ENCODE measurements around the gene ZNF618.
"Not testable (repeated sequence)": the region's sequence is repeated elsewhere in the genome, so short reads cannot be mapped to it uniquely, and the experiment has no call there.

Gene ZNF618

DNA sequence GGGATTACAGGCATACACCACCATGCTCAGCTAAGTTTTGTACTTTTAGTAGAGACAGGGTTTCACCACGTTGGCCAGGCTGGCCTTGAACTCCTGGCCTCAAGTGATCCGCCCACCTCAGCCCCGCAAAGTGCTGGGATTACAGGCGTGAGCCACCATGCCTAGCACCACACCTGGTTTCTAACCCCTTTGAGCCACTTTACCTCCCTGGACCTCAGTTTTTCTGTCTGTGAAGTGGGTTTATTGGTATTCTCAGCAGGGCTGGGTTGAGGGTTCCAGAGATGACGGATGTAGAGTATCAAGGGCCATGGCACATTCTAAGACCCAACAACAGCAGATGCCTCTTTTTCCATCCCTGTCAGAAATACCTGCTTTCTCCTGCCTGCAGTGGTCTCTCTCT lies 163.4 kb downstream of the ZNF618 start:
- no peak for DNase-seq (ENCODE audit: low read depth)

- not testable (repeated sequence) for DNase-seq (ENCODE audit: low read depth)
Measured at GRCh38 chr9:114043660-114044059, 167.6 kb downstream of the ZNF618 start.

GRCh38 chr9:114046237-114046755 lies 170.2 kb downstream of the ZNF618 start:
- no peak for DNase-seq (ENCODE audit: low read depth)

- peak; percentile 40 for DNase-seq (ENCODE audit: low read depth)
Measured at GRCh38 chr9:114046875-114047274, 170.8 kb downstream of the ZNF618 start.

DNA sequence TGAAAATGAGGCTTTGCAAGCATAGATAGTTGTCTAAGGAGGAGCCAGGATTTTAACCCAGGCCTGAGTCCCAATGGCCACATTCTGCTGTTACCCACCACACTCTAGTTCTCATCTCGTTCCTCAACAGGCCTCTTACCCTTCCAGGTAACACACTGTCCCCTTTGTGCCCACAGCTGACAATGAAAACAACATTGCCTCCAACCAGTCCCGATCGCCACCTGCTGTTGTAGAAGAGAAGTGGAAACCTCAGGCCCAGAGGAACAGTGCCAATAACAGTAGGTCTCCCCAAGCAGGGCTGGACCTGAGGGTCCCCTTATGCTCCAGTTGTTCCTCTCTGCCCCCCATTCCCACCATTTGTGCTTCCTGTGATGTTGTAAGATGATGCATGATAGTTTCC lies 171.6 kb downstream of the ZNF618 start:
- no peak for DNase-seq (ENCODE audit: low read depth)

DNA sequence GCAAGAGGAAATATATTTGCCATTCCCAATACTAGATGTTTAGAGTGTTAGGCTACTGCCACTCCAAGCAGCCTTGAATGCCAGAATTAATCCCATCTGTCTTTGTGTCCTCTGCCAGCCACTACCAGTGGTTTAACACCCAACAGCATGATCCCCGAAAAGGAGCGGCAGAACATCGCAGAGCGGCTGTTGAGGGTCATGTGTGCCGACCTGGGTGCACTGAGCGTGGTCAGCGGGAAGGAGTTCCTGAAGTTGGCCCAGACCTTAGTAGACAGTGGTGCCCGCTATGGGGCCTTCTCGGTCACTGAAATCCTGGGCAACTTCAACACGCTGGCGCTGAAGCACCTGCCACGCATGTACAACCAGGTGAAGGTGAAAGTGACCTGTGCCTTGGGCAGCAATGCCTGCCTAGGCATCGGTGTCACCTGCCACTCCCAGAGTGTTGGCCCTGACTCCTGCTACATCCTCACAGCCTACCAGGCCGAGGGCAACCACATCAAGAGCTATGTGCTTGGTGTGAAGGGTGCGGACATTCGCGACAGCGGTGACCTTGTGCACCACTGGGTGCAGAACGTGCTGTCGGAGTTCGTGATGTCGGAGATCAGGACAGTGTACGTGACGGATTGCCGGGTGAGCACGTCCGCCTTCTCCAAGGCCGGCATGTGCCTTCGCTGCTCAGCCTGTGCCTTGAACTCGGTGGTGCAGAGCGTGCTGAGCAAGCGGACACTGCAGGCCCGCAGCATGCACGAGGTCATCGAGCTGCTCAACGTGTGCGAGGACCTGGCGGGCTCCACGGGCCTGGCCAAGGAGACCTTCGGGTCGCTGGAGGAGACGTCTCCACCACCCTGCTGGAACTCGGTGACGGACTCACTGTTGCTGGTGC lies 172.7 kb downstream of the ZNF618 start:
- DNase-seq (ENCODE audit: low read depth), result no peak

GRCh38 chr9:114049441-114050225 lies 173.5 kb downstream of the ZNF618 start:
- no peak for DNase-seq (ENCODE audit: low read depth)

GRCh38 chr9:114050226-114050568 lies 174.1 kb downstream of the ZNF618 start:
- no peak for DNase-seq (ENCODE audit: low read depth)

- no peak for DNase-seq (ENCODE audit: low read depth)
Measured at GRCh38 chr9:114050646-114051045, 174.5 kb downstream of the ZNF618 start.

DNA sequence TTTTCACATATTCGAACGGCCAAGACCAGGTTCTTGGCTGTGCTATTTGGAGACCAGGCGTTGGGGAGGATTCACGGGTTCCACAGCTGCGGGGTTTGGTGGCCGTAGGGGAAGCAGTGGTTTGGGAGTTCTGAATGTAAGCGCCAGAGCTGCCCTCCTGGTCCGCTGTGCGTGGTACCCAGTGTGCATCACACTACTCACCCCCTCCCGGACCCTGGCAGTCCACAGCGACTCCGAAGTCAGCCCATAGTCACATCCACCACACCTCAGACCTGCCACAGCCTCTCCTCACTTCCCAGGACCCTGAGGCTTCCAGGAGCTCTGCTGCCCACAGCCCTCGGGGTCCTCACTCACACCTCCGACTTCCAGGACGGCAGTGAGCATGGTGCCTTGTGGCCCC lies 175.2 kb downstream of the ZNF618 start:
- DNase-seq (ENCODE audit: low read depth), result no peak

DNA sequence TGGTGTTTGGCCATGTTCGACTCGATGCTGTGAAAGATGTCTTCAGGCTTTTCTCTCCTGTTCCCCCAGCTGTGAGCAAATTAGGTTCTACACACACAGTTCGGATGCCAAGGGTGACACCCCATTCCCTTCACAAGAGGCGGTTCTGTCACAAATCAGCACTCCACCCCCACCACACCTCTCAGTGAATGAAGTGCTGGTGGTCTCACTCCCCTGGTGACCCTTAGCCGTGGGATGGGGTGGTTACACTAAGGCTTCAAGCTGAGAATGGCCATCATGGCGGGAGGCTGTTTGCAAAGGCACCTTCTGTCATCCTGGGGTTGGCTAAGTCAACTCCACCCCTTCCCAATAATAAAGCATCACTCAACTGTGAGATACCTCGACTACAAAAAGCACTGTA lies 175.6 kb downstream of the ZNF618 start:
- DNase-seq (ENCODE audit: low read depth), result no peak

DNA sequence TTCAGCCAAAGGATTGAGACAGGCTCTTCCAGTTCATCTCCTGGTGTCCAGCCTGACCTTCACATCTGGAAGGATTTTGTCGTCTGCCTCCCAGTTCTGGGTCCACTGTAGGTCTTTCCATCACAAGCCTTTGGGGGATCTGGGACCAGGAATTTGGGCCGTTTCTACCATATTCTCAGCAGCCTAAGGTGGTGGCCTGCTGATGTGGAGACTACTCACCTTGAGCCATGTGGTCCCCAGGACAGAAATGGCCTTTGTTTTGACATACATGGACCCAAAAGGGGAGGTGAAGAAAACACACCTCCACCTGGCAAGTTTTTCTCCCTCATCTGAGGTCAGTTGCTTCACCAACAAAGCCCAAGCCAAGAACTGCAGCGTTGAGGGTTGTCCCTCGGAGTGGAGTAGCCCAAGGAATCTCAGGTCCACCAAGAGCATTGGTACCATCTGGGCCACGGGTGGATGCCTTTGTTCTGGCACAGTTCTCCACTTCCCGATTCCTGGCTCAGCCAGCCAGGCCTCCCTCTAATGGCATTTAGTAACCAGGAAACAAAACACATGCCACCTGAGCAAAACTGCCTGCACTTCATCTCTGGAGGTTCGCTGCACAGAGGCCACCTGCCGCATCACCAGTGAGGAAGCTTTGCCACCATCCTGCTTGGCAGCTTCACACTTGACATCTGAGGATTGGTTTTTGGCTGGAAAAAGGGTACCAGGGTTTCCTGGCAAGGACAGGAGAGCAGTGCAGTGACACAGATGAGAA lies 177.3 kb downstream of the ZNF618 start:
- DNase-seq (ENCODE audit: low read depth), result no peak

GRCh38 chr9:114054191-114054690 lies 178.1 kb downstream of the ZNF618 start:
- DNase-seq (ENCODE audit: low read depth), result no peak

- DNase-seq (ENCODE audit: low read depth), result no peak
Measured at GRCh38 chr9:114055061-114055460, 179.0 kb downstream of the ZNF618 start.

GRCh38 chr9:114055894-114056293 lies 179.8 kb downstream of the ZNF618 start:
- DNase-seq (ENCODE audit: low read depth), result no peak

DNA sequence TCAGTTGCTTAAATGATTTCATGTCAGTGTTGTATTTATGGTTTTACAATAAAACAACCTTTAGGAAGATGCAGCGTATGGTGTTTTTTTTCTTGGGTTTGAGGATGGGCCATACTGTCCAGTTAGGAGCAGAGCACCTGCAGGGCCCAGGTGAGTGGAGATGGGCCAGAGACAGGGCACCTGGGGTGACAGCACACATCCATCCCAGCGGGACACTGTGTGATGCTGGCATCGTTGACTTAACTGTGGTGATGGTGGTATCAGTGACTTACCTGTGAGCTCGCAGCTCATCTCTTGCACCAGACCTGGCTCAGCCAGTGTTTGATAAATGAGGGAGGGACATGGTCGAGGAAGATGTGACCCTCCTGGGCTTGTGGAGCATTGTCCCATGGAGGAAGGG lies 180.4 kb downstream of the ZNF618 start:
- no peak for DNase-seq (ENCODE audit: low read depth)

GRCh38 chr9:114057161-114057885 lies 181.2 kb downstream of the ZNF618 start:
- no peak for DNase-seq (ENCODE audit: low read depth)

- no peak for DNase-seq (ENCODE audit: low read depth)
Measured at GRCh38 chr9:114058688-114059046, 182.6 kb downstream of the ZNF618 start.

DNA sequence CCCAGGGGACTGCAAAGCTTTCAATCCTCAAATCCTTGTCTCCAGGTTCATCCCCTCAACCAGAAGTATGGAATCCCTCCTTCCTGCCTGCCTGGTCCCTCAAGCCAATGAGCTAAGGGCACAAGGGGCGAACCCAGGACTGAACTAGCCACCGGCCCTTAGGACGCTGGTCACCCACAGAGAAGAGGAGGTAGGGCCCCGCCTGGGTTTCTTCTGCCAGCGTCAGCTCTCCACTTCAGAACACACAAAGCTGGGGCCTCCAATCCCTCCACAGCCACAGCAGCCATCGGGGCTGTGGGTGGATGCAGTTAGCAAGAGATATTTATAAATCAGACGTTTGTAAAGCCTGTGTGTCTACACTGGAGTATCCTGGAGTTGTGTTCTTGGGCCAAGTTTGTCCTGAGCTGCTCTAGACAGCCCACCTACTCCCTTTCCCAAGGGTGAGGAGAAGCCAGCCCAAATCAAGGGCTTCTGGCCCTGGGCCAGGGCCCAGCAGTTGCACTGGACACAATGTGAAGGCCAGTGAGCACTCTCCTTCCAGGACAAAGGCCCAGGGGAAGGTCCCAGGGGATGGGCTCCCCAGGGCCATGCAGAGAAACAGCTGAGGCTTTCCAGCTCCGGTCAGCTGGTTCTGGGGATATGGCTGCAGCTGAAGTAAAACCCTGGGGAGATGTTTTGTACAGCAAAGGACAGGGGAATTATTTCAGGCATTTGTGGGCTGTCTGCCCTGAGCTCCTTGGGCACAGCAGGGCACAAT lies 183.1 kb downstream of the ZNF618 start:
- DNase-seq (ENCODE audit: low read depth), result no peak

DNA sequence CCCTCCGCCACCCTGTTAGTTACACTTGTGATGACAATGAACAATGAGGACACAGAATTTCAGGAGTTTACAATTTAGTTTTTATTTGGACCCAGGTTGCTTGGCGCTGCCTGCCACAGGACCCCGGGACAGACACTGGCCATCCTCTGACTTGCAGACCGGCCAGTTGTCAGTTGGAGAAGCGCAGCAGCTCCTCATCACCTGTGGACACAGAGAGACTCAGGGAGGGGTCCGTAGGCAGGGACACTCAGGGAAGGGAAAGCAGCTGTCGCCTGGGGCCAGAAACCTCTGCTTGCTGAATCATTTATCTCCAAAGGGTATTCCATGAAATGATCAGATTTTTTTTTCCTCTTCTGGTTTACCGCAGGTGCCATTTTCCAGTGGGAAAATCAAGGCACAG lies 184.0 kb downstream of the ZNF618 start:
- DNase-seq (ENCODE audit: low read depth), result no peak

DNA sequence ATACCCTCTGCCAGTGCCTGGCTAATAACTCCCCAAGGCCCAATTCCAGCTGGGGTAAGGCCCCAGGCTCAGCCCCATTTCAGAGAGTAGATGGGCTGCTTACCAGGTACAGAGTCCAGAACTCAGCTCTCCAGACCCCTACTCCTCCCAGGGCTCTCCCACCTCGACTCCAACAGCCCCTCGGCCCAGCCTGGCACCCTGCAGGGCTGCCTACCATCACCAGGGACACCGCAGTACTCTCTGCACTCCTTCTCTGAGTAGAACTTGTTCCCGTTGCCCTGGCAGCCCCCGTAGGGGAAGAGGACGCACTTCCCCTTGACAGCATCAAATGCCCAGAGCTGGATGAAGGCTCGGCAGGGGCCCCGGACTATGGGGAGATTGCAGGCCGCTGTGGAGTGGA lies 184.6 kb downstream of the ZNF618 start:
- no peak for DNase-seq (ENCODE audit: low read depth)

Measured in GM04504 (cell line).